Measurements from ENCODE around the gene KIF15.
"Not testable (repeated sequence)": the region's sequence is repeated elsewhere in the genome, so short reads cannot be mapped to it uniquely, and the experiment has no call there.

DNA sequence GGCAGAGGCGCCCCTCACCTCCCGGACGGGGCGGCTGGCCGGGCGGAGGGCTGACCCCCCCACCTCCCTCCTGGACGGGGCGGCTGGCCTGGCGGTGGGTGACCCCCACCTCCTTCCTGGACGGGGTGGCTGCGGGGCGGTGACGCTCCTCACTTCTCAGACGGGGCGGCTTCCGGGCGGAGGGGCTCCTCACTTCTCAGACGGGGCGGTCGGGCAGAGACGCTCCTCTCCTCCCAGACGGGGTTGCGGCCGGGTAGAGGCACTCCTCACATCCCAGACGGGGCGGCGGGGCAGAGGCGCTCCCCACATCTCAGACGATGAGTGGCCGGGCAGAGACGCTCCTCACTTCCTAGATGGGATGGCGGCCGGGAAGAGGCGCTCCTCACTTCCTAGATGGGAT lies 59.6 kb downstream of the KIF15 start:
- TF ChIP-seq POLR2AphosphoS5 (IDR thresholded peaks at IDR 0.05; ENCODE audit: low read depth, low read length); TAF1 (IDR thresholded peaks at IDR 0.05; ENCODE audit: borderline replicate concordance, low read depth, low read length); POLR2A (IDR thresholded peaks at IDR 0.05; ENCODE audit: low read depth, low read length): not testable (repeated sequence)

Data from GM12892 (cell line).